ENCODE results near the gene SLCO4A1.
A peak's percentile ranks its signal among the peaks of the same experiment; 100 is the strongest.
"Not testable (repeated sequence)": the region's sequence is repeated elsewhere in the genome, so short reads cannot be mapped to it uniquely, and the experiment has no call there.

The SLCO4A1 gene

DNA sequence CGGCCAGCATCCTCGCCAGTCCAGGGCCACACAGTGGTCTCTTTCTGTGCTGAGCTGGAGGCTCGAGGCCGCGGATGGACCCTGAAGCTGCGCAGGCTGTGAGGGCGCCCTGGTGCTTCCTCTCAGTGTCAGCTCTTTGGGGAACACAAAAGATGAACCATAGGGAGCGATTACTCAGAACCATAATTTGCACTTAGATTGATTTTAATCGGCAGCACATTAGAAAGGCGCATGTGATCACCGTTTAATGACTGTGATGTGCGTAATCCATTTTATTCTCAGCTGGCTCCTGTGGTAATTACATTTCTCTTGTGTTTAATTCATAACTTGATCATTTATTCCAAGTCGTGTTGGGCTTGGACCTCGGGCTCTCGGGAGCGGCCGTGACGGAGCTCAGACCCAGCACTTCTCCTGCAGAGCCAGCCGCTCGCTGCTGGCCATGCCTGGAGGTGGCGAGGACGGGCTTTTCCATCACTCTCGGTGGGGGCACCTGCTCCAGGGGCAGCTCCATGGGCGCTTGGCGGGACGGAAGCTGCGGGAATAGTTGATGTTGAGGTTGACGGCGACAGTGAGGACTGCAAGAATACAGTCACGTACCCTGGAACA, 40.7 kb downstream of the SLCO4A1 start:
- H3K4me3 ChIP-seq (ENCODE audit: low read length), result no peak overlapping the region
- DNase-seq (ENCODE audit: low read depth), result no peak
- TF ChIP-seq, protein P1, sequence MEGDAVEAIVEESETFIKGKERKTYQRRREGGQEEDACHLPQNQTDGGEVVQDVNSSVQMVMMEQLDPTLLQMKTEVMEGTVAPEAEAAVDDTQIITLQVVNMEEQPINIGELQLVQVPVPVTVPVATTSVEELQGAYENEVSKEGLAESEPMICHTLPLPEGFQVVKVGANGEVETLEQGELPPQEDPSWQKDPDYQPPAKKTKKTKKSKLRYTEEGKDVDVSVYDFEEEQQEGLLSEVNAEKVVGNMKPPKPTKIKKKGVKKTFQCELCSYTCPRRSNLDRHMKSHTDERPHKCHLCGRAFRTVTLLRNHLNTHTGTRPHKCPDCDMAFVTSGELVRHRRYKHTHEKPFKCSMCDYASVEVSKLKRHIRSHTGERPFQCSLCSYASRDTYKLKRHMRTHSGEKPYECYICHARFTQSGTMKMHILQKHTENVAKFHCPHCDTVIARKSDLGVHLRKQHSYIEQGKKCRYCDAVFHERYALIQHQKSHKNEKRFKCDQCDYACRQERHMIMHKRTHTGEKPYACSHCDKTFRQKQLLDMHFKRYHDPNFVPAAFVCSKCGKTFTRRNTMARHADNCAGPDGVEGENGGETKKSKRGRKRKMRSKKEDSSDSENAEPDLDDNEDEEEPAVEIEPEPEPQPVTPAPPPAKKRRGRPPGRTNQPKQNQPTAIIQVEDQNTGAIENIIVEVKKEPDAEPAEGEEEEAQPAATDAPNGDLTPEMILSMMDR (IDR thresholded peaks at IDR 0.05; ENCODE audit: insufficient read depth, low read depth, low read length, missing control alignments), result no peak

DNA sequence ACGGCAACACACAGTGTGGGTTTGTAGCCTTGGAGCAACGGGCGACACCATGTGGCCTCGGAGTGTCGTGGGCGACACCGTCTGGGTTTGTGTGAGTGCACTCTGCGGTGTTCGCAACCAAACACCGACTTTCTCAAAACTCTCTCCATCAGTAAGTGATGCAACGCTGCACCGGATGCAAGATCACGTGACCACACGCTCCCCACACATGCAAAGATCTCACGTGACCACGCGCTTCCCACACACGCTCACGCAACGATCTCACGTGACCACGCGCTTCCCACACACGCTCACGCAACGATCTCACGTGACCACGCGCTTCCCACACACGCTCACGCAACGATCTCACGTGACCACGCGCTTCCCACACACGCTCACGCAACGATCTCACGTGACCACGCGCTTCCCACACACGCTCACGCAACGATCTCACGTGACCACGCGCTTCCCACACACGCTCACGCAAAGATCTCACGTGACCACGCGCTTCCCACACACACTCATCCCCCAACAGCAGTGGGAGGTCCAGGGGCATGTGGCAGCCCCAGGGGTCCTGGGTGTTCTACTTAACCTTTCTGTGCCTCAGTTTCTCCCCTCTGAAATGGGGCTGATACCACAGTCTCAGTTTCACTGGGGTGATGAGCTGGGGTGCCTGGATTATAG, 41.5 kb downstream of the SLCO4A1 start:
- DNase-seq (ENCODE audit: low read depth), result not testable (repeated sequence)

DNA sequence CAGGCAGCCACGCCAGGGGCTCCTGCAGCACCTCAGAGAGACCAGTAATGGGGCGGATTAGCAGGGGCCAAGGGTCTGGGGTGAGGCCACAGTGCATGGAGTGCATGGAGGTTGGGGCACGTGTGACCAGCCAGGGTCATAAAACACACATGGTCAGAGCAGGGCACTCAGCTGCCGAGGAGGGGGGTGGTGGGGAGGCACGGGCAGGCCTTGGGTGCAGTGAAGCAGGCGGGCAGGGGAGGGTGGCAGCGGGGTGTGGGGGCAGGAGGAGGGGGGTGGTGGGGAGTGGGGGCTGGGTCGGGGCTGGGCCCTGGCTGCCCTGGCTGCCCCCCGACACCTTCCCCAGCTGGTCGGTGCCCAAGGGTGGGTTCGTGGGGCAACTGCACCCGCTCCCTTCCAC, 42.7 kb downstream of the SLCO4A1 start:
- TF ChIP-seq, protein P1 (IDR thresholded peaks at IDR 0.05; ENCODE audit: insufficient read depth, low read depth, low read length, missing control alignments), result no peak

More for the DNA sequence above, 41.5 kb downstream of the SLCO4A1 start:
- not testable (repeated sequence) for H3K4me3 ChIP-seq (ENCODE audit: low read length)

DNA sequence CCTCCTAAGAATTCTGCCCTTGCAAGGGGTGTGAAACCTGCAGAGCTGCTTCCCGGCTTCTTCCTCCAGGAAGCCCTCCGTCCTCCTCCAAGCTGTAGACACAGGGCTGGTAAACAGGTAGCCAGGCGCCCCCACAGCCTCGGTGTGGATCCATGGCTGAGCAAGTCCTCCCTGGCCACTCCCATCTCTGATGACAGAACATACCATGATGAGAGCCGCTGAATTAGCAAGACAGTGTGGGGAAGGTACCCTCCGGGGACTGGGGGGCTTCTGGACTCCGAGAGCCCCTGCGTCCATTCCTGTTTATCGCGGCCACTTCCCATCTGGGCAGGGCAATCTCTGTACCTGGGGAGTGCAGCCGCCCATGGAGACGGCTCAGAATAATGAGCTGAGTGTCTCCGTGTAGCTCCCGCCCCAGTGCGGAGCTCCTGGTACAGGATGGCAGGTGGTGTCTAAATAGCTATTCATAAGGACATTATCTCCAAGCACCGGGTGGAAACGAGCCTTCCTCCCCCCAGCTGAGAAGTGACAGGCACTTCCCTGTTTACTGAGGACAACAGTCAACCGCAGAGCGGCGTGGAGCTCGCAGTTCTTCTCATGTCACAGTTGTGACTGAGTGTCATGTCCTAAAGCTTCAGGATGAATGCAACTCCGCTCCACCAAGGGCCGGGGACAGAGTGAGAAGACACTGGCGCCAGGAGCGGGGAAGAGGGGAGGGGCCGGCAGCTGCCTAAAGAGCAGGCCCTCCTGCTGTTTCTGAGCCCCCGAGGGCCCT, 43.7 kb downstream of the SLCO4A1 start:
- TF ChIP-seq, protein P1 (IDR thresholded peaks at IDR 0.05; ENCODE audit: insufficient read depth, low read depth, low read length, missing control alignments), result no peak
- no peak for DNase-seq (ENCODE audit: low read depth)
- no peak overlapping the region for H3K4me3 ChIP-seq (ENCODE audit: low read length)

More for the DNA sequence above, 42.7 kb downstream of the SLCO4A1 start:
- DNase-seq (ENCODE audit: low read depth), result no peak
- H3K4me3 ChIP-seq (ENCODE audit: low read length), result no peak overlapping the region

DNA sequence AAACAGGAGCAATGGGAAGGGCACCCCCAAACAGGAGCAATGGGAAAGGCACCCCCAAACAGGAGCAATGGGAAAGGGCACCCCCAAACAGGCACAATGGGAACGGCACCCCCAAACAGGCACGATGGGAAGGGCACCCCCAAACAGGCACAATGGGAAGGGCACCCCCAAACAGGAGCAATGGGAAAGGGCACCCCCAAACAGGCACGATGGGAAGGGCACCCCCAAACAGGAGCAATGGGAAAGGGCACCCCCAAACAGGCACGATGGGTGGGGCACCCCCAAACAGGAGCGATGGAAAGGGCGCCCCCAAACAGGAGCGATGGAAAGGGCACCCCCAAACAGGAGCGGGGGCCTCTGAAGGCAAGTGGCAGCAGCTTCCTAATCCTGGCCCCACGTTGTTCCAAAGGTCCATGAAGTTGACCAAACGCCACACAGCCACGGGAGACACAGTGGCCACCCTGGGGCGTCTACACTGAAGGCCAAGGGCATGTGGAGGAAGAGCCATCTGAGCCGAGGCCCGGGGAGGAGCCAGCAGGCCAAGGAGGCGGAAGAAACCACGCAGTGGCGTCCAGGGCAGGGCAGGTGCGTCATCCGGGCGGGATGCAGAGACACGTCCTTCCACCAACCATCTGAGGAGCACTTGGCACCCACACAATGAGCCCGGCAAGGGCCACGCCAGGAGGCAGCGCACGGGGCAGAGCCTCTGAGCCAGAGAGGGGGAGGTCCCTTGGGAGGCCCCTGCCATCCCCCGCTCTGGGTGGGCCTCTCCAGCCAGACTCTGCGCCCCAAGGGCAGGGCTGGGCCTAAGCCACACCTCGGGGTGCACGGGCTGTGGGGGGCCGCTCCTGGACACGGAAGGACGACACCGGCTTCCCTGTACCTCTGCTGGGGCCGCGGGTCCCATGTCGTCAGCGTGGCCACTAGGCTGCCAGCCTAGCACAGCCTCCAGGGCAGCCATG, 44.8 kb downstream of the SLCO4A1 start:
- TF ChIP-seq, protein P1 (IDR thresholded peaks at IDR 0.05; ENCODE audit: insufficient read depth, low read depth, low read length, missing control alignments), result no peak
- peak; percentile 61 for DNase-seq (ENCODE audit: low read depth)
- no peak overlapping the region for H3K4me3 ChIP-seq (ENCODE audit: low read length)

DNA sequence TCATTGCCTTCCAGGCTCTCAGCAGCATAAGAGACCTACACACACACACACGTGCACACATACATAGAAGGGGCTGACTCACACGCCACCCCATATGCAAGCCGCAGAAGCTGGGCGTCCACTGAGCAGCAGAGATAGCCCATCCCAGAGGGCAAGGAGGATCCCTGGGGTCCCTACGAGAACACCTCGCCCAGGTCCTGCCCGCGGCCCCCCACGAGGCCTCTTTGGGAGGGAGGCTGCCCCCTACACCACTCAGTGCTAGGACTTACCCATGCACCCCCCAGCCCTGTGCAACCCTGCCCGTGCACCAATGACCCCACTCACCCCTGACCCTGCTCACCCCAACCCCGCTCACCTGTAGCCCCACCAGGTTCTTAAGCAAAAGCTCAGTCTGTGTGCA, 45.8 kb downstream of the SLCO4A1 start:
- no peak for DNase-seq (ENCODE audit: low read depth)
- TF ChIP-seq, protein P1 (IDR thresholded peaks at IDR 0.05; ENCODE audit: insufficient read depth, low read depth, low read length, missing control alignments), result no peak
- H3K4me3 ChIP-seq (ENCODE audit: low read length), result no peak overlapping the region

Data from epithelial cell of esophagus (primary cell).